T-helper 2 cell (primary cell): ENCODE results near the gene PNKP.
A peak's percentile ranks its signal among the peaks of the same experiment; 100 is the strongest.

Experiments used
- DNase-seq, 5 experiments: peaks; one replicate each; pipeline versions ENCODE4 v3.0.0 to v3.0.0-alpha.2; 2012 to 2022
- total RNA-seq, 2 donors: gene quantifications; one replicate each; lab custom pipeline; 2026; lab: John Stamatoyannopoulos, UW

Gene PNKP
- total RNA-seq, result 92.6 to 99.2 reads per million in 2 donors

GRCh38 chr19:49866933-49867782, at the start of gene PNKP:
PNKP (minus strand) TSS chr19:49867576; CDS start chr19:49867204, 372 bp downstream.
- peak; percentile 62 to 95 (median 83) for DNase-seq

- DNase-seq, result no peak
These were observed 47.9 kb upstream of the PNKP start for GRCh38 chr19:49915271-49915670.

- no peak for DNase-seq
These were observed 46.3 kb upstream of the PNKP start for GRCh38 chr19:49913720-49914119.

GRCh38 chr19:49912965-49913685, 45.7 kb upstream of the PNKP start:
- DNase-seq, result no peak

- peak in 1 of 5 experiments; percentile 50 for DNase-seq
These were observed 44.2 kb upstream of the PNKP start for GRCh38 chr19:49911381-49912145.

GRCh38 chr19:49910179-49910578, 42.8 kb upstream of the PNKP start:
- no peak for DNase-seq

- DNase-seq, result no peak
These were observed 41.4 kb upstream of the PNKP start for GRCh38 chr19:49908480-49909420.

- no peak for DNase-seq
These were observed 40.5 kb upstream of the PNKP start for GRCh38 chr19:49907745-49908446.

GRCh38 chr19:49906879-49907564, 39.6 kb upstream of the PNKP start:
- DNase-seq, result no peak

GRCh38 chr19:49904136-49904535, 36.8 kb upstream of the PNKP start:
- no peak for DNase-seq

GRCh38 chr19:49896863-49897621, 29.7 kb upstream of the PNKP start, which contains the start of gene IL4I1:
IL4I1 (minus strand) TSS chr19:49896887; CDS start chr19:49896160, 727 bp downstream.
- DNase-seq, result peak in 4 of 5 experiments; percentile 35 to 87 (median 68)

- DNase-seq, result no peak
These were observed 28.4 kb upstream of the PNKP start for GRCh38 chr19:49895566-49896297.

- DNase-seq, result peak in 1 of 5 experiments; percentile 59
These were observed 27.6 kb upstream of the PNKP start for GRCh38 chr19:49894879-49895565.

GRCh38 chr19:49894011-49894664, 26.8 kb upstream of the PNKP start:
- no peak for DNase-seq

- no peak for DNase-seq
These were observed 25.3 kb upstream of the PNKP start for GRCh38 chr19:49892716-49893115.

GRCh38 chr19:49891393-49891792, 24.0 kb upstream of the PNKP start:
- DNase-seq, result no peak
